Coronary artery (tissue), 2 donors: ENCODE results near the gene IL27RA.
A peak's percentile ranks its signal among the peaks of the same experiment; 100 is the strongest.

Source experiments
- DNase-seq: peaks from one replicate; pipeline ENCODE4 v3.0.0-alpha.2; 2017; ENCODE audit warnings: low spot score
- H3K27ac ChIP-seq, 2 donors: fragments of 200-600 bp; sonication (generic); one replicate each; pipeline ENCODE4 v1.5.1; 2016 to 2019
- H3K4me3 ChIP-seq: fragments of 200-600 bp; sonication (generic); 2 replicates; pipeline ENCODE4 v1.5.1; 2016; ENCODE audit warnings: mild to moderate bottlenecking, moderate library complexity
- CTCF ChIP-seq: fragments of 200-600 bp; sonication (generic); IDR thresholded peaks from one replicate; pipeline ENCODE4 v1.5.1; 2019; ENCODE audit warnings: antibody characterized with exemption

The IL27RA gene

DNA sequence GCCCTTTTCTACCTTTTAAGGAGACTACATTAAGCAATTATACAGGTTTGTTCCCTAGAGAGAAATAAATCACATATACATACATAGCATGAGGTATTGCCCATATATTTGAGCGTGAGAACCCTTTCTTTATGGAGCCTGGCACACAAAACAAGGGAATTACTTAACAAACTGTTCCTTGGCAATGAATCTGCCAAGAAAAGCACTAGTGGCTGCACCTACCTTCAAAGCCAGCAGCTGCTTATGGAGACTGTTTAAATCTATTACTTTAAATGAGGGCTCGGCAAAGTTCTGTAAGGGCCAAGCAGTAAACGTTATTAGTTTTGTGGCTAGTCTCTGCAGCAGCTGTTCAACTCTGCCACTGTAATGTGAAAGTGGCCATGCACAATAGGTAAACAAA lies 32.5 kb upstream of the IL27RA start:
- H3K4me3 ChIP-seq = no peak overlapping the region
- no peak for TF ChIP-seq CTCF
- DNase-seq = no peak
- no peak overlapping the region for H3K27ac ChIP-seq

- Histone ChIP-seq H3K27ac (no peak overlapping the region), H3K4me3 (no peak overlapping the region)
- DNase-seq = no peak
- no peak for TF ChIP-seq CTCF
Measured at GRCh38 chr19:14000691-14001375, 30.7 kb upstream of the IL27RA start.

DNA sequence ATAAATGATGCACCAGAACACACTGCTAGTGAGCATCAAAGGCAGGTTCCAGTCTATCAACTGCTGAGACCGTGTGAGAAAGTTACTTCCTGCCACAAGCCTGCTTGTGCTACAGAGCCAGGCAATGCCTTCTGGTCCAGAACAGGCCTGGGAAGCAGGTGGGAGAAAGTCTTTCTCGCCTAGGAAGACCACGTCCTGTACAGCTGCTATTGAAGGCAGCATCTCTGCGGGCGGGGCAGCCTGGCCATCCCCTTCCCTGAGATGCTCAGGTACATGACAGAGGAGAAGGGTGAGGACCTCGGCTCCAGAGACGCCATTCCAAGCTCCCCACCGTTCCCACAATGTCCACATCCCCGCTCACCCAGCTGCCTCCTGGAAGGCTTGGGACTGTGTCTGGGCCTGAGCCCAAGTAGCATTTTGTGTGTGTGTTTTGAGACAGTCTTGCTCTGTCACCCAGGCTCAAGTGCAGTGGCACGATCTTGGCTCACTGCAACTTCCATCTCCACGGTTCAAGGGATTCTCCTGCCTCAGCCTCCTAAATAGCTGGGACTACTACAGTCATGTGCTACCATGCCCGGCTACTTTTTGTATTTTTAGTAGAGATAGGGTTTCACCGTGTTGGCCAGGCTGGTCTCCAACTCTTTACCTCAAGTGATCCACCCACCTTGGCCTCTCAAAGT lies 28.9 kb upstream of the IL27RA start:
- H3K4me3 ChIP-seq = no peak overlapping the region
- H3K27ac ChIP-seq = peak overlapping the region; percentile 100
- DNase-seq = no peak
- TF ChIP-seq CTCF = no peak

- no peak overlapping the region for H3K4me3 ChIP-seq
Measured at GRCh38 chr19:14003251-14004055, 28.1 kb upstream of the IL27RA start.

DNA sequence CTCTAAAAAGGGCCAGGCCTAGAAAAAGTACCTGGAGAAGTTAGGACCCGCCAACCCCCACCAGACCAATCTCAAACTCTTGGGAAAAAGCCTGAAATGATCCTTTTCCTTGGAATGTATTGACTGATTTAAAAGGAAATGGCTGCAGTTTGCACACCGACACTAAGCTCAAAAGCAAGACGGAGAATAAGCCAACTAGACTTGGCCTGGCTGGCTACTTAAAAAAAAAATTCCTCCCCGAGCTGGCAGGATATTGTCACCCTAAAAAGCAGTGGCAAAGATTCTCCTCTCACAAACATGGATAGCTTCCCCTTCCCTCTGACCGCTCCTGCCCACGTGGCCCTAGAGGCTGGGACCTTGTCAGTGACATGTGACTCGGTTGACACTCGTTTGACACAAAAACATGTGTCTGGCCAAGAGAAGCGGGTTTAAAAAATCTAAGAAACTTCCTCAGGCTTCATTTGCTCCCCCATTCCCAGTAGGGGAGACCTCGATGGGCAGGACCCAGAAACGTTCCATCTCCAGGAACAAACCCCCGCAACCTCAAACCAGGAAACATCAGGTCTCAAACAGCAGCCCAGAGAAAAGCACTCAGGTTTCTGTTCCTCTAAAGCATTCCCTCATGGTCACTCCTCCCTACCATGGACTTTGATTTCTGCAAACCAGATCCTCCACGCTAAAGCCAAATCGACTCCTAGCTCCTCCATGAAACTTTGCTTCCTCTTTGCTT lies 26.8 kb upstream of the IL27RA start:
- peak overlapping the region; percentile 100 for H3K27ac ChIP-seq
- peak; percentile 89 for DNase-seq
- no peak for TF ChIP-seq CTCF
- H3K4me3 ChIP-seq = peak overlapping the region; percentile 91

More at GRCh38 chr19:14003251-14004055, 28.1 kb upstream of the IL27RA start:
- no peak for TF ChIP-seq CTCF
- no peak for DNase-seq
- peak overlapping the region; percentile 100 for H3K27ac ChIP-seq

GRCh38 chr19:14005349-14006084 lies 26.0 kb upstream of the IL27RA start:
- peak overlapping the region; percentile 91 for H3K4me3 ChIP-seq
- peak overlapping the region; percentile 100 for H3K27ac ChIP-seq
- no peak for TF ChIP-seq CTCF
- peak; percentile 93 for DNase-seq
